OCI-LY1 (cell line): ENCODE results near the gene TNFRSF1B.

ENCODE experiments used
- H2AFZ ChIP-seq: fragments of 200-600 bp; sonication (generic), shearing (Covaris generic); 2 replicates; pipeline ENCODE4 v1.6.0; 2014; ENCODE audit warnings: antibody characterized with exemption, mild to moderate bottlenecking, low read length
- H3F3A ChIP-seq: fragments of 200-600 bp; sonication (generic), shearing (Covaris generic); 2 replicates; pipeline ENCODE4 v1.6.0; 2014; ENCODE audit warnings: mild to moderate bottlenecking, antibody characterized with exemption, low read length, moderate library complexity; ENCODE audit not compliant: insufficient read depth
- H3K27ac ChIP-seq: fragments of 200-600 bp; sonication (generic); 2 replicates; pipeline ENCODE4 v1.5.1; 2014; ENCODE audit warnings: low read length, mixed run types, mild to moderate bottlenecking, low read depth; ENCODE audit not compliant: poor library complexity, severe bottlenecking
- H3K27me3 ChIP-seq: fragments of 200-600 bp; sonication (generic); 2 replicates; pipeline ENCODE4 v1.6.0; 2014; ENCODE audit warnings: antibody characterized with exemption, mild to moderate bottlenecking, low read length, moderate library complexity; ENCODE audit not compliant: insufficient read depth
- H3K36me3 ChIP-seq: fragments of 200-600 bp; sonication (generic); 2 replicates; pipeline ENCODE4 v1.6.1; 2014; ENCODE audit warnings: mild to moderate bottlenecking, antibody characterized with exemption, low read length, moderate library complexity, mixed read lengths; ENCODE audit not compliant: insufficient read depth
- H3K4me1 ChIP-seq: fragments of 200-600 bp; sonication (generic); 2 replicates; pipeline ENCODE4 v1.5.1; 2014; ENCODE audit warnings: mild to moderate bottlenecking, low read length, moderate library complexity; ENCODE audit not compliant: insufficient read depth, severe bottlenecking
- H3K4me2 ChIP-seq: fragments of 200-600 bp; sonication (generic), shearing (Covaris generic); 2 replicates; pipeline ENCODE4 v1.6.1; 2014; ENCODE audit warnings: low read length
- H3K4me3 ChIP-seq: fragments of 200-600 bp; sonication (generic); 2 replicates; pipeline ENCODE4 v1.5.1; 2014; ENCODE audit warnings: low read length, low read depth, mild to moderate bottlenecking, mixed read lengths; ENCODE audit not compliant: poor library complexity, severe bottlenecking
- H3K79me2 ChIP-seq: fragments of 200-600 bp; shearing (Covaris generic); 2 replicates; pipeline ENCODE4 v1.6.1; 2016; ENCODE audit warnings: mixed run types, low read length, mixed read lengths; ENCODE audit not compliant: insufficient read depth
- H3K9ac ChIP-seq: fragments of 200-600 bp; sonication (generic), shearing (Covaris generic); 2 replicates; pipeline ENCODE4 v1.6.1; 2014; ENCODE audit warnings: mild to moderate bottlenecking, low read length, mixed read lengths
- H3K9me2 ChIP-seq: fragments of 200-600 bp; sonication (generic), shearing (Covaris generic); 2 replicates; pipeline ENCODE4 v1.6.1; 2014; ENCODE audit warnings: low read depth, mild to moderate bottlenecking, low read length, mixed read lengths
- H3K9me3 ChIP-seq: fragments of 200-600 bp; shearing (Covaris generic); 2 replicates; pipeline ENCODE4 v1.6.1; 2014; ENCODE audit warnings: low read length, mixed read lengths
- H4K20me1 ChIP-seq: fragments of 200-600 bp; sonication (generic), shearing (Covaris generic); 2 replicates; pipeline ENCODE4 v1.6.0; 2016; ENCODE audit warnings: mild to moderate bottlenecking, low read length; ENCODE audit not compliant: insufficient read depth
- EZH2 ChIP-seq: fragments of 200-600 bp; sonication (generic), shearing (Covaris generic); IDR thresholded peaks from 2 replicates; pipeline ENCODE4 v1.8.0; 2017; ENCODE audit warnings: borderline replicate concordance, mixed run types, mild to moderate bottlenecking, antibody characterized with exemption, low read length, moderate library complexity, mixed read lengths
- TF ChIP-seq, protein P1 (sequence below): fragments of 200-600 bp; sonication (generic), shearing (Covaris generic); IDR thresholded peaks from 2 replicates; pipeline ENCODE4 v1.5.1; 2017; ENCODE audit warnings: mild to moderate bottlenecking, antibody characterized with exemption, low read length, moderate library complexity, mixed read lengths

The TNFRSF1B gene

DNA sequence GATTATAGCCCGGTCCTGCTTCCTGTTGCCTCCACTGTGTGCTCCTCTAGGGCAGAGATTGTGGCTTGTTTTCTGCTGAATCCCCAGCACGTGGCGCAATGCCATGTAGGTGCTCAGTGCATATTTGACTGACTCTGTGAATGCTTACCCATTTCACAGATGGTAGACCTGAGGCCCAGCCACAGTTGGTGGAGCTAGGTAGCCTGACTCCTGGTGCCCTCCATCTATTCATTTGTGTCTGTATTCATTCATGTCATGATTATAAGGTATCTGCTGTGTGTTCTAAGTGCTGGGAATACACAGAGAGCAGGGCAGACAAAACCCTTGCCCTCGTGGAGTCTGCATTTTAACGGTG lies 22.5 kb downstream of the TNFRSF1B start:
- Histone ChIP-seq H2AFZ (no peak overlapping the region), H3K4me3 (no peak overlapping the region), H3K9me3 (no peaks in the 10 kb centered on the region), H3K79me2 (no peaks in the 10 kb centered on the region), H4K20me1 (no peaks in the 10 kb centered on the region), H3K9ac (no peak overlapping the region), H3K4me2 (no peak overlapping the region), H3K27ac (no peak overlapping the region), H3K4me1 (no peaks in the 10 kb centered on the region), H3K27me3 (no peaks in the 10 kb centered on the region), H3K9me2 (no peaks in the 10 kb centered on the region), H3K36me3 (no peaks in the 10 kb centered on the region), H3F3A (no peaks in the 10 kb centered on the region)
- TF ChIP-seq, protein P1, sequence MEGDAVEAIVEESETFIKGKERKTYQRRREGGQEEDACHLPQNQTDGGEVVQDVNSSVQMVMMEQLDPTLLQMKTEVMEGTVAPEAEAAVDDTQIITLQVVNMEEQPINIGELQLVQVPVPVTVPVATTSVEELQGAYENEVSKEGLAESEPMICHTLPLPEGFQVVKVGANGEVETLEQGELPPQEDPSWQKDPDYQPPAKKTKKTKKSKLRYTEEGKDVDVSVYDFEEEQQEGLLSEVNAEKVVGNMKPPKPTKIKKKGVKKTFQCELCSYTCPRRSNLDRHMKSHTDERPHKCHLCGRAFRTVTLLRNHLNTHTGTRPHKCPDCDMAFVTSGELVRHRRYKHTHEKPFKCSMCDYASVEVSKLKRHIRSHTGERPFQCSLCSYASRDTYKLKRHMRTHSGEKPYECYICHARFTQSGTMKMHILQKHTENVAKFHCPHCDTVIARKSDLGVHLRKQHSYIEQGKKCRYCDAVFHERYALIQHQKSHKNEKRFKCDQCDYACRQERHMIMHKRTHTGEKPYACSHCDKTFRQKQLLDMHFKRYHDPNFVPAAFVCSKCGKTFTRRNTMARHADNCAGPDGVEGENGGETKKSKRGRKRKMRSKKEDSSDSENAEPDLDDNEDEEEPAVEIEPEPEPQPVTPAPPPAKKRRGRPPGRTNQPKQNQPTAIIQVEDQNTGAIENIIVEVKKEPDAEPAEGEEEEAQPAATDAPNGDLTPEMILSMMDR: no peak
- TF ChIP-seq EZH2: no peak

DNA sequence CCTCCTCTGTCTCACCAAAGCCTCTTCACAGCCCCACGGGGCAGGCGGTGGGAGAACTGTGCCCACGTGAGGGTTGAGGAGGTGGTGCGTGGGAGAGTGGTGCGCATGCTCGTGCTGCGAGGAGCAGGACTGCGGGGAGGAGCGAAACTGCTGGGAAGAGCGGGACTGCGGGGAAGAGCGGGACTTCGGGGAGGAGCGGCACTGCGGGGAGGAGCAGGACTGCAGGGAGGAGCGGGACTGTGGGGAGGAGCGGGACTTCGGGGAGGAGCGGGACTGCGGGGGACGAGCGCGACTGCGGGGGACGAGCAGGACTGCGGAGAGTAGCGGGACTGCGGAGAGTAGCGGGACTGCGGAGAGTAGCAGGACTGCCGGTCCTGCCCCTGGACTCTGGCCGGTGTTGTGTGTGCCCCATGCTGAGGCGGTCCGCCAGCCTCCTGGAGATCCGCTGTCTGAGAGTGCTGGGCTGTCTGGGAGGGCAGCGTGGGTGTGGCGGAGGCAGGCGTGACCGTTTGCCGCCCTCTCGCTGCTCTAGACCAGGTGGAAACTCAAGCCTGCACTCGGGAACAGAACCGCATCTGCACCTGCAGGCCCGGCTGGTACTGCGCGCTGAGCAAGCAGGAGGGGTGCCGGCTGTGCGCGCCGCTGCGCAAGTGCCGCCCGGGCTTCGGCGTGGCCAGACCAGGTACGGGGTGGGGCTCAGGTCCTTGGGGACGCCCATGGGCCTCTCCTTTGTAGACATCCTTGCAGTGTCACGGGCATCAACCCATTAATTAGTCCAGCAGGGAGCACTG lies 24.6 kb downstream of the TNFRSF1B start:
- H3K4me2 ChIP-seq: no peak overlapping the region

DNA sequence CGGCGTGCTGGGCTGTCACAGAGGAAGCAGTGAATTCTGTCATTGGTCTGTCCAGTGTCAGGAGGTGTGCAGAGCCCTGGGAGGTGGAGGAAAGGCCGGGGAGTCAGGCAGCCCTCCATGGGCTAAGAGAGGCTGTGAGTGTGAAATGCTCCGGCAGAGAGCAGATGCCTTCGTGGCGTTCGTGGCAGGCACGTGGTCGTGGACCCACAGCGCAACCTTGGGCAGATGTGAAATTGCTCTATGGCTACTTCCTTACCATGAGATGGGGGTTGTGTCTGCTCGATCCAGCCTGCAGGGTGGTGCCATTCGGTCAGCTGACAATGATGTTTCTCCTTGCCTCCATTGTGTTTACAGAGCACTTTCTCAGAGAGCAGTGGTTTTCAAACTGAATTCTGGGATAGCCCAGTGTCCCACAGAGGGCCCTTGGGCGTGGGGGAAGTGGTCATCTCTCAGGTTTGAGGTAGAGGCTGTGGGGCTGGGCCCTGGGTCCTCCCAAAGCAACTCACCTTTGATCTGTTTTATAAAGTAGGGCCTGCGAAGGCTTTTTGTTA lies 27.9 kb downstream of the TNFRSF1B start:
- Histone ChIP-seq H3K9ac (no peak overlapping the region), H3K9me2 (no peaks in the 10 kb centered on the region), H3F3A (no peaks in the 10 kb centered on the region), H3K4me2 (no peak overlapping the region), H3K36me3 (no peaks in the 10 kb centered on the region), H3K27ac (no peak overlapping the region), H3K4me1 (no peaks in the 10 kb centered on the region), H3K4me3 (no peak overlapping the region), H3K79me2 (no peaks in the 10 kb centered on the region), H4K20me1 (no peaks in the 10 kb centered on the region), H2AFZ (no peak overlapping the region), H3K27me3 (no peaks in the 10 kb centered on the region), H3K9me3 (no peaks in the 10 kb centered on the region)
- no peak for TF ChIP-seq EZH2
- TF ChIP-seq, protein P1: no peak

More for the DNA sequence above, 24.6 kb downstream of the TNFRSF1B start:
- Histone ChIP-seq H3K9me3 (no peaks in the 10 kb centered on the region), H3K27ac (no peak overlapping the region), H4K20me1 (no peaks in the 10 kb centered on the region), H3F3A (no peaks in the 10 kb centered on the region), H3K4me3 (no peak overlapping the region), H3K9ac (no peak overlapping the region), H2AFZ (no peak overlapping the region), H3K36me3 (no peaks in the 10 kb centered on the region), H3K9me2 (no peaks in the 10 kb centered on the region), H3K27me3 (no peaks in the 10 kb centered on the region), H3K79me2 (no peaks in the 10 kb centered on the region), H3K4me1 (no peaks in the 10 kb centered on the region)
- no peak for TF ChIP-seq EZH2
- TF ChIP-seq, protein P1: no peak
